SK-N-SH (cell line): Measurements from ENCODE around the gene HAUS7. TPM values are rescaled to one million over a fixed set of nuclear protein-coding genes. Genes with fewer than 3 reads are reported as not detected.
A peak's percentile ranks its signal among the peaks of the same experiment; 100 is the strongest.

Source experiments
- CTCF ChIA-PET: fragments of 300-600, 350-600 bp; formaldehyde crosslinking; extraction: SDS; loops from one replicate; lab custom pipeline; 2021; lab: Yijun Ruan, JAX
- POLR2A ChIA-PET: fragments of 350-600 bp; sonication (Branson Sonifier 250); formaldehyde crosslinking; extraction: SDS; loops from one replicate; lab custom pipeline; 2020; ENCODE audit warnings: antibody characterized with exemption, inconsistent platforms; lab: Yijun Ruan, JAX
- DNase-seq: peaks from one replicate; pipeline ENCODE4 v3.0.0; 2012
- H2AFZ ChIP-seq: fragments of 200-600 bp; sonication (generic); 2 replicates; pipeline ENCODE4 v1.8.1; 2016; ENCODE audit warnings: antibody characterized with exemption, mild to moderate bottlenecking, low read depth
- H3F3A ChIP-seq: fragments of 200-600 bp; sonication (generic); replicated peaks from 2 replicates; pipeline ENCODE3; 2016; ENCODE audit warnings: antibody characterized with exemption, mild to moderate bottlenecking; ENCODE audit not compliant: insufficient read depth
- H3K27ac ChIP-seq, 2 experiments: fragments of 200-500 bp in 1 of 2; fragments of 200-600 bp in 1 of 2; sonication (Bioruptor generic) in 1 of 2; sonication (generic), shearing (Covaris generic) in 1 of 2; 2 replicates each; pipeline versions ENCODE4 v1.5.1 to v1.6.1; 2014 to 2016; ENCODE audit warnings: low read depth in 2 of 2, inconsistent platforms in 1 of 2, low read length in 1 of 2, mild to moderate bottlenecking in 1 of 2, mixed read lengths in 1 of 2
- H3K27me3 ChIP-seq: fragments of 200-600 bp; sonication (generic), shearing (Covaris generic); 2 replicates; pipeline ENCODE4 v1.6.1; 2016; ENCODE audit warnings: mixed run types; ENCODE audit not compliant: insufficient read depth
- H3K36me3 ChIP-seq, 2 experiments: fragments of 200-500 bp in 1 of 2; fragments of 200-600 bp in 1 of 2; sonication (Bioruptor generic) in 1 of 2; sonication (generic) in 1 of 2; replicated peaks in 1 of 2; 2 replicates each; pipeline versions ENCODE3 to v1.5.1; 2014 to 2016; ENCODE audit warnings: low read length in 1 of 2, mild to moderate bottlenecking in 1 of 2; ENCODE audit not compliant: insufficient read depth in 2 of 2, control insufficient read depth in 1 of 2
- H3K4me1 ChIP-seq, 2 experiments: fragments of 200-500 bp in 1 of 2; fragments of 200-600 bp in 1 of 2; sonication (Bioruptor generic) in 1 of 2; sonication (generic), shearing (Covaris generic) in 1 of 2; 2 replicates each; pipeline versions ENCODE4 v1.5.1 to v1.6.1; 2014 to 2016; ENCODE audit warnings: low read depth in 1 of 2, low read length in 1 of 2, mixed run types in 1 of 2; ENCODE audit not compliant: insufficient read depth in 2 of 2, control insufficient read depth in 1 of 2
- H3K4me2 ChIP-seq: fragments of 200-600 bp; sonication (generic), shearing (Covaris generic); 2 replicates; pipeline ENCODE4 v1.6.1; 2017; ENCODE audit warnings: mixed run types
- H3K4me3 ChIP-seq, 2 experiments: fragments of 200-500 bp in 1 of 2; fragments of 200-600 bp in 1 of 2; sonication (Bioruptor generic) in 1 of 2; sonication (generic), shearing (Covaris generic) in 1 of 2; 2 replicates each; pipeline versions ENCODE4 v1.5.1 to v1.8.1; 2014 to 2016; ENCODE audit warnings: low read depth in 2 of 2, inconsistent platforms in 1 of 2, low read length in 1 of 2, mild to moderate bottlenecking in 1 of 2, mixed read lengths in 1 of 2, moderate library complexity in 1 of 2
- H3K79me2 ChIP-seq: fragments of 200-600 bp; sonication (generic); 2 replicates; pipeline ENCODE4 v1.8.1; 2017; ENCODE audit warnings: mild to moderate bottlenecking; ENCODE audit not compliant: insufficient read depth
- H3K9ac ChIP-seq: fragments of 200-600 bp; sonication (generic); 2 replicates; pipeline ENCODE4 v1.6.1; 2017; ENCODE audit warnings: mixed run types
- H3K9me2 ChIP-seq: fragments of 200-600 bp; sonication (generic); 2 replicates; pipeline ENCODE4 v1.6.1; 2017; ENCODE audit warnings: mixed run types
- H3K9me3 ChIP-seq: fragments of 200-600 bp; sonication (generic); 2 replicates; pipeline ENCODE4 v1.6.1; 2017; ENCODE audit warnings: mixed run types, mild to moderate bottlenecking, moderate library complexity
- H4K20me1 ChIP-seq: fragments of 200-600 bp; sonication (generic); 2 replicates; pipeline ENCODE4 v1.6.1; 2017; ENCODE audit warnings: mild to moderate bottlenecking, mixed run types; ENCODE audit not compliant: insufficient read depth
- EZH2phosphoT487 ChIP-seq: fragments of 200-600 bp; sonication (generic); IDR thresholded peaks from 2 replicates; pipeline ENCODE4 v1.6.1; 2017; ENCODE audit warnings: low read depth, mixed run types, mild to moderate bottlenecking, antibody characterized with exemption, moderate library complexity, borderline replicate concordance
- FOSL2 ChIP-seq: IDR thresholded peaks from 2 replicates; pipeline ENCODE4 v1.4.0; 2012; ENCODE audit warnings: low read depth, mild to moderate bottlenecking, moderate library complexity, borderline replicate concordance
- FOXJ3 ChIP-seq: sonication (generic); formaldehyde crosslinking; IDR thresholded peaks from 2 replicates; pipeline ENCODE4 v1.5.1; 2020; ENCODE audit warnings: mild to moderate bottlenecking, missing genetic modification reagents
- FOXM1 ChIP-seq: IDR thresholded peaks from 2 replicates; pipeline ENCODE4 v1.4.0; 2012; ENCODE audit warnings: low read depth, mild to moderate bottlenecking
- MAX ChIP-seq: IDR thresholded peaks from 2 replicates; pipeline ENCODE4 v1.4.0; 2012; ENCODE audit warnings: low read depth
- MEF2A ChIP-seq: IDR thresholded peaks from 2 replicates; pipeline ENCODE4 v1.4.0; 2012; ENCODE audit warnings: low read depth, borderline replicate concordance
- MXI1 ChIP-seq: IDR thresholded peaks from 2 replicates; pipeline ENCODE4 v1.6.1; 2012; ENCODE audit warnings: mild to moderate bottlenecking, low read depth, low read length, improper control_type of control experiment
- NFIC ChIP-seq: IDR thresholded peaks from 2 replicates; pipeline ENCODE4 v1.4.0; 2012; ENCODE audit warnings: borderline replicate concordance
- POLR2AphosphoS5 ChIP-seq: IDR thresholded peaks from 2 replicates; pipeline ENCODE4 v1.6.1; 2012; ENCODE audit warnings: low read depth, low read length
- RAD21 ChIP-seq: IDR thresholded peaks from 2 replicates; pipeline ENCODE4 v1.6.1; 2012; ENCODE audit warnings: mild to moderate bottlenecking, low read length
- RCOR1 ChIP-seq: fragments of 150-350 bp; IDR thresholded peaks from 2 replicates; pipeline ENCODE4 v1.6.1; 2017; ENCODE audit warnings: antibody characterized with exemption, low read length
- REST ChIP-seq: IDR thresholded peaks from 2 replicates; pipeline ENCODE4 v1.6.1; 2012; ENCODE audit warnings: mild to moderate bottlenecking, low read depth, low read length, moderate library complexity
- RXRA ChIP-seq: IDR thresholded peaks from 2 replicates; pipeline ENCODE4 v1.4.0; 2012; ENCODE audit warnings: low read depth, mild to moderate bottlenecking, borderline replicate concordance
- SMC3 ChIP-seq: IDR thresholded peaks from 2 replicates; pipeline ENCODE4 v1.6.1; 2012; ENCODE audit warnings: low read depth, low read length, improper control_type of control experiment
- TAF1 ChIP-seq: IDR thresholded peaks from 2 replicates; pipeline ENCODE4 v1.6.1; 2012; ENCODE audit warnings: low read depth, mild to moderate bottlenecking, low read length, moderate library complexity, borderline replicate concordance
- TCF12 ChIP-seq: IDR thresholded peaks from 2 replicates; pipeline ENCODE4 v1.4.0; 2012
- WGBS: methylation state at CpG from one replicate; pipeline ENCODE4 v1.1.6; 2017; ENCODE audit warnings: low lambda C conversion rate; 5-methylcytosine and 5-hydroxymethylcytosine counted together
- polyA plus RNA-seq, 3 experiments: library from polyadenylated mRNA; depleted of rRNA; stranded (reverse); fragments of >200 nt; gene quantifications; 2 replicates each; pipeline ENCODE4 v1.2.3, GENCODE V29; 2012

HAUS7 gene
- polyA plus RNA-seq, 1 of the 3 experiments (the other 2 are of a cell fraction): 39.7 TPM

- H3K9me2 ChIP-seq: no peaks in the 10 kb centered on the region
- CTCF ChIA-PET: interaction anchor here (1.3 to 8.8 kb wide), 5 partner anchors 29 to 569 kb away, joined by 3 to 203 read pairs (median 7); partner anchors contain the start of gene HAUS7
- no peaks in the 10 kb centered on the region for H3K9me3 ChIP-seq
- no peaks in the 10 kb centered on the region for H3K36me3 ChIP-seq
- H3K4me1 ChIP-seq: peaks cover 0 to 7% of the 10 kb centered on the region in 2 experiments; a peak in 1 of 4 replicates
- no peak for TF ChIP-seq SMC3
- TF ChIP-seq FOXJ3: no peak
- TF ChIP-seq NFIC: no peak
- no peak for TF ChIP-seq MAX
- no peak for TF ChIP-seq FOXM1
- TF ChIP-seq, all 33 proteins: peak for 0
- H3F3A ChIP-seq: peaks cover 5% of the 10 kb centered on the region
- H2AFZ ChIP-seq: no peak overlapping the region
- H3K9ac ChIP-seq: no peak overlapping the region
- peaks cover 3% of the 10 kb centered on the region; the same call in 1 of the 2 replicates for H3K27me3 ChIP-seq
- 60% methylated on average over 2 of the region's 11 CpGs for WGBS
- H3K4me3 ChIP-seq: no peak overlapping the region
- DNase-seq: no peak
- no peak overlapping the region for H3K4me2 ChIP-seq
- H4K20me1 ChIP-seq: no peaks in the 10 kb centered on the region
- no peak overlapping the region for H3K27ac ChIP-seq
- POLR2A ChIA-PET: no interaction called here
- H3K79me2 ChIP-seq: no peaks in the 10 kb centered on the region
Observed at GRCh38 chrX:153510383-153510782, 40.0 kb upstream of the HAUS7 start.

- no peak overlapping the region for H2AFZ ChIP-seq
- peaks cover 0 to 7% of the 10 kb centered on the region in 2 experiments; a peak in 1 of 4 replicates for H3K4me1 ChIP-seq
- no peak overlapping the region for H3K4me3 ChIP-seq
- H3K9me3 ChIP-seq: no peaks in the 10 kb centered on the region
- H3K27me3 ChIP-seq: no peaks in the 10 kb centered on the region
- no peak overlapping the region for H3K9ac ChIP-seq
- 100% methylated on average over 1 of the region's 14 CpGs for WGBS
- POLR2A ChIA-PET: interaction anchor here (0.7 kb wide), 1 partner anchor 1022 kb away, joined by 3 read pairs; no protein-coding TSS in a partner anchor
- H3K36me3 ChIP-seq: no peaks in the 10 kb centered on the region
- peaks cover 5% of the 10 kb centered on the region for H3F3A ChIP-seq
- no peaks in the 10 kb centered on the region for H4K20me1 ChIP-seq
- H3K79me2 ChIP-seq: no peaks in the 10 kb centered on the region
- H3K4me2 ChIP-seq: no peak overlapping the region
- DNase-seq: no peak
- CTCF ChIA-PET: interaction anchor here (1.3 to 8.8 kb wide), 3 partner anchors 38 to 568 kb away, joined by 3 to 203 read pairs (median 63); partner anchors contain the start of gene HAUS7
- TF ChIP-seq MXI1: no peak
- H3K9me2 ChIP-seq: no peaks in the 10 kb centered on the region
- H3K27ac ChIP-seq: no peak overlapping the region
Observed at GRCh38 chrX:153509592-153509991, 39.2 kb upstream of the HAUS7 start.

- Histone ChIP-seq H3K4me2 (no peak overlapping the region), H2AFZ (no peak overlapping the region), H3K27me3 (no peaks in the 10 kb centered on the region), H3K4me1 (peaks cover 0 to 7% of the 10 kb centered on the region in 2 experiments; a peak in 1 of 4 replicates), H3K27ac (no peak overlapping the region), H3K9me2 (no peaks in the 10 kb centered on the region), H3K4me3 (no peak overlapping the region; a peak in 1 of 4 replicates), H3K9me3 (no peaks in the 10 kb centered on the region), H4K20me1 (no peaks in the 10 kb centered on the region), H3F3A (peaks cover 3% of the 10 kb centered on the region), H3K79me2 (no peaks in the 10 kb centered on the region), H3K9ac (no peak overlapping the region), H3K36me3 (no peaks in the 10 kb centered on the region)
- peak; percentile 94 for DNase-seq
- ChIA-PET CTCF (interaction anchor here (0.6 to 8.8 kb wide), 35 partner anchors 7 to 602 kb away, joined by 3 to 203 read pairs (median 7); partner anchors contain the start of genes ATP2B3, BGN, HAUS7 and TREX2), POLR2A (interaction anchor here (0.7 to 1.4 kb wide), 5 partner anchors 16 to 601 kb away, joined by 3 to 4 read pairs (median 3); partner anchors contain the start of gene HAUS7)
- 18% methylated on average over 13 of the region's 19 CpGs for WGBS
- no peak for TF ChIP-seq EZH2phosphoT487
- no peak for TF ChIP-seq FOXM1
- no peak for TF ChIP-seq REST
- no peak for TF ChIP-seq RCOR1
- TF ChIP-seq NFIC: no peak
- TF ChIP-seq RXRA: no peak
- TF ChIP-seq TCF12: no peak
- no peak for TF ChIP-seq TAF1
- TF ChIP-seq MEF2A: no peak
- TF ChIP-seq FOSL2: no peak
- TF ChIP-seq POLR2AphosphoS5: no peak
- peak; percentile 96 for TF ChIP-seq RAD21
Observed at GRCh38 chrX:153507484-153508178, 37.3 kb upstream of the HAUS7 start.
